ENCODE data around the gene YY2. TPM values are rescaled to one million over a fixed set of nuclear protein-coding genes. Genes with fewer than 3 reads are reported as not detected.

Gene YY2
- total RNA-seq, 2 donors from 2014 or later: 1.0 to 1.1 TPM

DNA sequence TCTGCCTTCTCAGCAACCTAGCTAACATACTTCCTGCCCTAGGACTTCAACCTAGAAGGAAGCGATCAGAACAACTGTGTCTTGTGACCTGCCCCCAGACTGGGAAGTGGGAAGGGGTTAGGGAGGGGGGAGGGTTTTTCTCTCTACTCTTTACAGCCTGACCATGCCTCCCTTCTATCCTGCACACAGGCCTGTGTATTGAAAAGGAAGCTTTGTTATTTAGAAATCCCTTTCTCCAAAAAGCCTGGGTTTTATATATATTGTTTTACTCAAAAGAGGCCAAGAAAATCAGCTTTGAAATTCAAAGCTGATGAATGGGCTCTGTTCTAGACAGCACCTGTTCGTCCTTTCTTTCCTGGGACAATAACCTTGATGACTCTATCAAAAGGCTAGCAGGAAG, 49.5 kb downstream of the YY2 start:
- ATAC-seq (replicated peaks in 1 of 2): no peak
- no peaks in the 10 kb centered on the region for H3K9me3 Mint-ChIP-seq
- DNase-seq: no peak
- no peaks in the 10 kb centered on the region for H3K36me3 Mint-ChIP-seq (ENCODE audit: insufficient read depth in 2 of 2)
- H3K4me3 Mint-ChIP-seq: no peak overlapping the region
- H3K4me1 Mint-ChIP-seq (ENCODE audit: low read depth): no peaks in the 10 kb centered on the region
- no peaks in the 10 kb centered on the region for H3K27me3 Mint-ChIP-seq (ENCODE audit: low read depth)
- no peak overlapping the region for H3K27ac Mint-ChIP-seq

DNA sequence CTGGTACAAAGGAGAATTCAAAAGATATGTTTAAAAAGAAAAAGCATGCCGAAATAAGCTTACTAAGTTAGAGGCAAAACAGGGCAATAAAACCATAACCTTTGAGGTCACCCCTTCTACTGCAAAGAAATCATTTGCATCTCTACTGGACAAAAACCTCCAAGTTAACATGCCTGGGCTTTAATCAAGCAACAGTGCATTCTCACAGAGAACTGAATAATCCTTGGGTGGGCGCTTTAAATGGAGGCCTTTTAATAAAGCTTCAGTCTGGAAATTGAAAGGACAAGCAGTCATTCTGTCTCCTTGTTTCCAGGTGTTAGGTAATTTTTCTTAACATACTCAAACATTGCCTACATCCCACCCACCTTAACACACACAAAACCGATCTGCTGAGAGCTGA, 50.2 kb downstream of the YY2 start:
- DNase-seq (no peak), ATAC-seq (replicated peaks in 1 of 2) (no peak)
- no peaks in the 10 kb centered on the region for H3K9me3 Mint-ChIP-seq
- H3K27ac Mint-ChIP-seq: no peak overlapping the region
- H3K27me3 Mint-ChIP-seq (ENCODE audit: low read depth): no peaks in the 10 kb centered on the region
- no peaks in the 10 kb centered on the region for H3K36me3 Mint-ChIP-seq (ENCODE audit: insufficient read depth in 2 of 2)
- H3K4me1 Mint-ChIP-seq (ENCODE audit: low read depth): no peaks in the 10 kb centered on the region
- no peak overlapping the region for H3K4me3 Mint-ChIP-seq

- H3K4me1 Mint-ChIP-seq (ENCODE audit: low read depth): no peaks in the 10 kb centered on the region
- H3K27me3 Mint-ChIP-seq (ENCODE audit: low read depth): no peaks in the 10 kb centered on the region
- ATAC-seq (replicated peaks in 1 of 2) (no peak), DNase-seq (no peak)
- H3K36me3 Mint-ChIP-seq (ENCODE audit: insufficient read depth in 2 of 2): no peaks in the 10 kb centered on the region
- no peaks in the 10 kb centered on the region for H3K9me3 Mint-ChIP-seq
- H3K27ac Mint-ChIP-seq: no peak overlapping the region
- H3K4me3 Mint-ChIP-seq: no peak overlapping the region
These were observed 51.5 kb downstream of the YY2 start for GRCh38 chrX:21907260-21907659.

Other genes with a start within 250 kb of the YY2 start
- under 1 TPM; 0.79 to 0.94 TPM for gene KLHL34, start 197.7 kb upstream of the YY2 start, total RNA-seq
- not detected for gene SMPX, start 97.9 kb upstream of the YY2 start, total RNA-seq
- gene MBTPS2, start 16.4 kb upstream of the YY2 start, total RNA-seq: 1 to 10 TPM; 7.6 to 7.7 TPM
- gene SMS, start 84.7 kb downstream of the YY2 start, total RNA-seq: 10 to 100 TPM; 57.7 to 70.3 TPM
- 1 to 10 TPM; 1.4 to 1.9 TPM for gene PHEX, start 176.3 kb downstream of the YY2 start, total RNA-seq

Measured in activated T-cell treated with anti-CD3 and anti-CD28 coated beads, Interleukin-2, amount 50 U/mL, for 72 hours (primary cell).